Endothelial cell of umbilical vein (primary cell): ENCODE measurements around the gene SLC12A3.

Experiments used
- EZH2 ChIP-seq: IDR thresholded peaks from 2 replicates; pipeline ENCODE4 v1.6.1; 2012; ENCODE audit warnings: borderline replicate concordance, low read depth, mild to moderate bottlenecking, moderate library complexity, low read length, inconsistent platforms; ENCODE audit not compliant: severe bottlenecking
- GATA2 ChIP-seq: IDR thresholded peaks from 2 replicates; pipeline ENCODE4 v1.7.0; 2011; ENCODE audit warnings: low read depth, mild to moderate bottlenecking, moderate library complexity, mixed read lengths, low read length; ENCODE audit not compliant: insufficient read length, insufficient read depth
- JUN ChIP-seq: IDR thresholded peaks from 2 replicates; pipeline ENCODE4 v1.6.1; 2011; ENCODE audit warnings: borderline replicate concordance, low read depth; ENCODE audit not compliant: insufficient read length, insufficient read depth
- MYC ChIP-seq: IDR thresholded peaks from one replicate; pipeline ENCODE4 v1.6.1; 2011; ENCODE audit warnings: mild to moderate bottlenecking, low read depth, low read length
- POLR2A ChIP-seq: IDR thresholded peaks from 2 replicates; pipeline ENCODE4 v1.6.1; 2012; ENCODE audit warnings: low read depth, mild to moderate bottlenecking, control low read depth, low read length
- POLR2AphosphoS5 ChIP-seq: IDR thresholded peaks from 2 replicates; pipeline ENCODE4 v1.6.1; 2012; ENCODE audit warnings: low read depth, mild to moderate bottlenecking, control low read depth, low read length, moderate library complexity; ENCODE audit not compliant: insufficient read depth
- TF ChIP-seq, protein P1 (sequence below), 2 donors: IDR thresholded peaks; 1 replicate in 1 of 2; 2 replicates in 1 of 2; pipeline ENCODE4 v1.5.1; 2011; ENCODE audit warnings: low read length in 2 of 2, mild to moderate bottlenecking in 2 of 2, moderate library complexity in 2 of 2, control low read depth in 1 of 2, inconsistent platforms in 1 of 2, low read depth in 1 of 2; ENCODE audit not compliant: insufficient read depth in 1 of 2; ENCODE audit errors: extremely low read depth in 1 of 2
- TF ChIP-seq, protein P2 (sequence below): IDR thresholded peaks from 2 replicates; pipeline ENCODE4 v1.6.1; 2011; ENCODE audit not compliant: insufficient read depth, insufficient read length

DNA sequence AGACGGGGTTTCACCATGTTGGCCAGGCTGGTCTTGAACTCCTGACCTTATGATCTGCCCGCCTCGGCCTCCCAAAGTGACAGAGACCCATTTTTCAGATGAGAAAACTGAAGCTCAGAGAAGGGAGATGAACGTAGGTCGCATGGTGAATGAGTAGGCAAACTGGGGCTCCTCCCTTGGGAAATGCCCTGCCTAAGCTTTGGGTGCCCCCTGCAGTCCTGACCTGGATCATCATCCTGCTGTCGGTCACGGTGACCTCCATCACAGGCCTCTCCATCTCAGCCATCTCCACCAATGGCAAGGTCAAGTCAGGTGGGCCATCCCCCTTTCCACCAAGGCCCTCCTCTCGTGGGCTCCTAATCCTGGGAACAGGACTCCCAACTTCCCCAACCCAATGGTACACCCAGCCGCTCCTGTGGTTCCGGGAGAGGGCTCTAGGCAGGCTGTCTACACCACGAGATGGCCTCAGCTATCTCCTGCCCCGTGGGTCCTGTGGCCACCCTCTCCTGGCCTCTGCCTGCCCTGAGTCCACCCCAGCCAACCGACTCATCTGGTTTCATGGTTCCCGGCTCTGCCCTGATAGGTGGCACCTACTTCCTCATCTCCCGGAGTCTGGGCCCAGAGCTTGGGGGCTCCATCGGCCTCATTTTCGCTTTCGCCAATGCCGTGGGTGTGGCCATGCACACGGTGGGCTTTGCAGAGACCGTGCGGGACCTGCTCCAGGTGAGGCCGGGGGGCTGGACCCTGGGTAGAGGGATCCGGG is 4.7 kb downstream of the SLC12A3 start:
- TF ChIP-seq POLR2A (no peak), EZH2 (no peak), POLR2AphosphoS5 (no peak), MYC (no peak), JUN (no peak), GATA2 (no peak)
- TF ChIP-seq, protein P1, sequence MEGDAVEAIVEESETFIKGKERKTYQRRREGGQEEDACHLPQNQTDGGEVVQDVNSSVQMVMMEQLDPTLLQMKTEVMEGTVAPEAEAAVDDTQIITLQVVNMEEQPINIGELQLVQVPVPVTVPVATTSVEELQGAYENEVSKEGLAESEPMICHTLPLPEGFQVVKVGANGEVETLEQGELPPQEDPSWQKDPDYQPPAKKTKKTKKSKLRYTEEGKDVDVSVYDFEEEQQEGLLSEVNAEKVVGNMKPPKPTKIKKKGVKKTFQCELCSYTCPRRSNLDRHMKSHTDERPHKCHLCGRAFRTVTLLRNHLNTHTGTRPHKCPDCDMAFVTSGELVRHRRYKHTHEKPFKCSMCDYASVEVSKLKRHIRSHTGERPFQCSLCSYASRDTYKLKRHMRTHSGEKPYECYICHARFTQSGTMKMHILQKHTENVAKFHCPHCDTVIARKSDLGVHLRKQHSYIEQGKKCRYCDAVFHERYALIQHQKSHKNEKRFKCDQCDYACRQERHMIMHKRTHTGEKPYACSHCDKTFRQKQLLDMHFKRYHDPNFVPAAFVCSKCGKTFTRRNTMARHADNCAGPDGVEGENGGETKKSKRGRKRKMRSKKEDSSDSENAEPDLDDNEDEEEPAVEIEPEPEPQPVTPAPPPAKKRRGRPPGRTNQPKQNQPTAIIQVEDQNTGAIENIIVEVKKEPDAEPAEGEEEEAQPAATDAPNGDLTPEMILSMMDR (IDR thresholded peaks at IDR 0.05; ENCODE audit: extremely low read depth in 1 of 2, insufficient read depth in 1 of 2, low read depth in 1 of 2, low read length in 2 of 2): peak; percentile 20 to 40
- TF ChIP-seq, protein P2, sequence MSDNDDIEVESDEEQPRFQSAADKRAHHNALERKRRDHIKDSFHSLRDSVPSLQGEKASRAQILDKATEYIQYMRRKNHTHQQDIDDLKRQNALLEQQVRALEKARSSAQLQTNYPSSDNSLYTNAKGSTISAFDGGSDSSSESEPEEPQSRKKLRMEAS: no peak
